HG03159 (cell line): ENCODE results near the gene CDH16.

Source experiments
- ATAC-seq: cut with Tn5 transposase; IDR thresholded peaks from one replicate; pipeline ENCODE4 v1.9.1; 2021; ENCODE audit warnings: mild to moderate bottlenecking, moderate library complexity; ENCODE audit not compliant: unreplicated experiment

CDH16 gene

GRCh38 chr16:66930189-66930588, 11.5 kb upstream of the CDH16 start:
- ATAC-seq: no peak

- no peak for ATAC-seq
These were observed 10.2 kb upstream of the CDH16 start for GRCh38 chr16:66928702-66929388.

- no peak for ATAC-seq
These were observed 9.4 kb upstream of the CDH16 start for GRCh38 chr16:66927918-66928649.

GRCh38 chr16:66926961-66927436, 8.3 kb upstream of the CDH16 start:
- ATAC-seq: no peak

- ATAC-seq: no peak
These were observed 7.7 kb upstream of the CDH16 start for GRCh38 chr16:66926171-66926947.

GRCh38 chr16:66925322-66925840, 6.7 kb upstream of the CDH16 start, which contains the start of gene RRAD:
TSS of gene RRAD (minus strand) at chr16:66925535. CDS start at chr16:66925179, 356 bp downstream.
- ATAC-seq: no peak

GRCh38 chr16:66924527-66925321, 6.0 kb upstream of the CDH16 start:
- ATAC-seq: no peak

- ATAC-seq: no peak
These were observed 5.2 kb upstream of the CDH16 start for GRCh38 chr16:66923866-66924265.

- ATAC-seq: no peak
These were observed 4.6 kb upstream of the CDH16 start for GRCh38 chr16:66923247-66923731.

- no peak for ATAC-seq
These were observed 3.2 kb upstream of the CDH16 start for GRCh38 chr16:66921729-66922450.

- ATAC-seq: no peak
These were observed 2.4 kb upstream of the CDH16 start for GRCh38 chr16:66920924-66921680.

- ATAC-seq: no peak
These were observed 1.6 kb upstream of the CDH16 start for GRCh38 chr16:66920299-66920590.

- ATAC-seq: no peak
These were observed 1.0 kb upstream of the CDH16 start for GRCh38 chr16:66919569-66920298.

GRCh38 chr16:66918355-66918754, 330 bp downstream of the CDH16 start:
- ATAC-seq: no peak

GRCh38 chr16:66917741-66918140, 944 bp downstream of the CDH16 start:
- ATAC-seq: no peak

- no peak for ATAC-seq
These were observed 2.2 kb downstream of the CDH16 start for GRCh38 chr16:66916518-66916917.

GRCh38 chr16:66915041-66915440, 3.6 kb downstream of the CDH16 start:
- no peak for ATAC-seq

- no peak for ATAC-seq
These were observed 4.1 kb downstream of the CDH16 start for GRCh38 chr16:66914541-66914940.
